NB4 (cell line): Measurements from ENCODE around the gene LTB4R.

Experiments used
- DNase-seq: peaks from one replicate; pipeline ENCODE4 v3.0.0; 2010; ENCODE audit warnings: low read depth
- H3K4me3 ChIP-seq: one replicate; pipeline ENCODE4 v1.5.1; 2011; ENCODE audit warnings: mild to moderate bottlenecking, low read depth, low read length, moderate library complexity
- CTCF ChIP-seq: IDR thresholded peaks from one replicate; pipeline ENCODE4 v1.5.1; 2012; ENCODE audit warnings: low read depth, low read length
- MAX ChIP-seq: IDR thresholded peaks from 2 replicates; pipeline ENCODE4 v1.6.1; 2011; ENCODE audit warnings: low read depth, low read length
- MYC ChIP-seq: IDR thresholded peaks from 2 replicates; pipeline ENCODE4 v1.6.1; 2011; ENCODE audit warnings: low read depth, low read length
- POLR2A ChIP-seq: IDR thresholded peaks from 2 replicates; pipeline ENCODE4 v1.6.1; 2011; ENCODE audit warnings: mild to moderate bottlenecking; ENCODE audit not compliant: insufficient read length; ENCODE audit errors: extremely low read depth

The LTB4R gene

GRCh38 chr14:24266344-24267244, 44.7 kb upstream of the LTB4R start:
- no peak overlapping the region for H3K4me3 ChIP-seq
- no peak for DNase-seq
- TF ChIP-seq CTCF (no peak), MYC (no peak), POLR2A (no peak), MAX (no peak)

GRCh38 chr14:24267516-24267915, 43.8 kb upstream of the LTB4R start:
- H3K4me3 ChIP-seq: no peak overlapping the region
- TF ChIP-seq CTCF (no peak), MAX (no peak), POLR2A (no peak), MYC (no peak)
- DNase-seq: no peak

- DNase-seq: no peak
- no peak for TF ChIP-seq POLR2A
- no peak for TF ChIP-seq MYC
- TF ChIP-seq MAX: no peak
- TF ChIP-seq CTCF: no peak
- H3K4me3 ChIP-seq: no peak overlapping the region
Observed at GRCh38 chr14:24268225-24268624, 43.1 kb upstream of the LTB4R start.

DNA sequence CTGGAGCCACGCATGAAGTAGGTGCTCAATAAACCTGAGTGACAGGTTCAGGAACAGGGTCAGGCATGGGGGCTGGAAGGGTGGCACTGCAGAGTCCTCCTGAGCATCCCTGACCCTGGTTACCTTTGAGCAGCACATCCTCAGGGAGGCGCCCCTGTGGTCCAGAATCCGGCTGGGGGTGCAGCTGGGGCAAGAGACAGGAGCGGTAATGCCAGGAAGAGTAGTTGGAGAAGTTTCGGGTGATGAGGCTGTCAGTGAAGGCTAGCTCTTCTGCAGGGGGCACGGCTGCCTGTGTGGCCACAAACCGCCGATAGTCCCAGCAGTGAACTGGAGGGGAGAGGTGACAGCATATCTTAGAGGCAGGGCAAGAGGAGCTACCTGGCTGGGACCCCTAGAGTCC, 41.9 kb upstream of the LTB4R start:
- no peak overlapping the region for H3K4me3 ChIP-seq
- no peak for DNase-seq
- no peak for TF ChIP-seq MAX
- TF ChIP-seq MYC: no peak
- no peak for TF ChIP-seq POLR2A
- TF ChIP-seq CTCF: no peak

DNA sequence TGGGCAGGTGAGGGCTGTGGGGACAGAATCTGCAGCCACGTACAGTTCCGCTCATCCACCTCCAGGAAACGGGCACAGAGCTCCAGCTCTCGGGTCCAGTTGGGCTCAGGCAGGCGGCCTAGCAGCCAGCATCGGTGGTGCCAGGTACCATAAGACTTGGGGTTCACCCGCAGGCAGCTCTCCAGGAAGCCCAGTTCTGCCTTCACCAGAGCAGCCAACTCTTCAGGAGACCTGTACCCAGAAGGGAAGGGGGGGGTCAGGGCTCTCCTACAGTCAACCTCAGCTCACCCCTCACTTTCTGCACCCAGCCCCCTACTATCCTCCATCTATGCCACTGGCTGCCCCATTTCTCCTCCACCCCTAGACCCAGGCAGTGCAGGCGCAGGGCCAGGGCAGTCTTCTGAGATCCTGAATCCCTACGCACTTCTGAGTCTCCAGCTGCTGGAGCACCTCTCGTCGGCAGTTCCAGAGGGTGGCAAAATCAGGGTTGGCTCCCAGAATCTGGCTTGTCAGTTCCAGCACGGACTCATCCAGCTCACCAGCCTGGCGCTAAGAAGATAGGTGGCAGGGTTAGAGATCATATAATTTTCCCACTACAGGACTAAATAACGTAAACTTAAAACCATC, 41.3 kb upstream of the LTB4R start:
- no peak overlapping the region for H3K4me3 ChIP-seq
- no peak for DNase-seq
- TF ChIP-seq CTCF (no peak), MYC (no peak), MAX (no peak), POLR2A (no peak)
